GM12891 (cell line): ENCODE measurements around the gene TNS3.

Source experiments
- POLR2A ChIP-seq: IDR thresholded peaks from 2 replicates; pipeline ENCODE4 v1.6.1; 2011; ENCODE audit warnings: low read depth, low read length, control low read depth
- TAF1 ChIP-seq: IDR thresholded peaks from 2 replicates; pipeline ENCODE4 v1.6.1; 2011; ENCODE audit warnings: low read depth, low read length, control low read depth

- TF ChIP-seq TAF1 = no peak
- TF ChIP-seq POLR2A = no peak
Measured at GRCh38 chr7:47497367-47498096, 84.4 kb downstream of the TNS3 start.
